ENCODE results near the gene IGFBP5.

Gene IGFBP5

GRCh38 chr2:216633616-216634369, 61.6 kb downstream of the IGFBP5 start:
- no peaks in the 10 kb centered on the region for H3K36me3 Mint-ChIP-seq (ENCODE audit: insufficient read depth)
- peaks cover 15 to 18% of the 10 kb centered on the region in 2 donors for H3K4me1 Mint-ChIP-seq (ENCODE audit: low read depth in 2 of 2)
- DNase-seq (no peak), ATAC-seq (replicated peaks) (no peak)
- peak overlapping the region; percentile 73 to 74 for H3K4me3 Mint-ChIP-seq
- no peak overlapping the region for H3K27ac Mint-ChIP-seq
- H3K27me3 Mint-ChIP-seq: peaks cover 56 to 84% of the 10 kb centered on the region in 2 donors
- no peaks in the 10 kb centered on the region for H3K9me3 Mint-ChIP-seq

DNA sequence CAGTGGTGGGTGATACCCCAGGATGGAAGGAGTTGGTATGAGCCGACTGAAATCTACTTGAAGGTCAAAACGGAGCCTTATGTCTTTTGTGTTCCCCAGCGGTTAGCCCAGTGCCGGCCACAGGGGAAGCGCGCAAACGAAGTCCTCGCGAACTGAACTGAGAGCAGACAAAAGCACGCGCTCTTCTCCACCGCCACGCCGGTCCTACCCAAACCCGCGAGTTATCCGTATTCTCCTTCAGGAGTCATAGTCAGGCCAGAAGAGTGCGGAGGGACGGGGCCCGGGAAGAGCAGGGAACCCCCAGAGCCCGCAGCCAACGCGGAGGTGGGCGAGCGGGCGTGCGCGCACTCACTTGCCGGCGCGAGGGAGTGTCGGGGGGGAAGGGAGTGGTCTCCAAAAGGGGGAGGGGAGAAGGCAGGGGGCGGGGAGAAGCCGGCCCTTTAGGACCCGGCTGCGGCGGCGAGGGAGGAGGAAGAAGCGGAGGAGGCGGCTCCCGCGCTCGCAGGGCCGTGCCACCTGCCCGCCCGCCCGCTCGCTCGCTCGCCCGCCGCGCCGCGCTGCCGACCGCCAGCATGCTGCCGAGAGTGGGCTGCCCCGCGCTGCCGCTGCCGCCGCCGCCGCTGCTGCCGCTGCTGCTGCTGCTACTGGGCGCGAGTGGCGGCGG, 62.3 kb downstream of the IGFBP5 start, which contains the start of gene IGFBP2:
Gene IGFBP2, plus strand, starts transcription at position 469 of the 664 bp plus-strand sequence. Its CDS starts 104 bp downstream, at position 573.
- ATAC-seq (replicated peaks) (peak; percentile 32), DNase-seq (no peak)
- Mint-ChIP-seq H3K4me1 (ENCODE audit: low read depth in 2 of 2) (peaks cover 15 to 18% of the 10 kb centered on the region in 2 donors), H3K27me3 (peaks cover 56 to 86% of the 10 kb centered on the region in 2 donors), H3K9me3 (no peaks in the 10 kb centered on the region), H3K27ac (no peak within 1 kb of the TSS), H3K4me3 (peak within 1 kb of the TSS; percentile 78 to 80), H3K36me3 (ENCODE audit: insufficient read depth) (no peaks in the 10 kb centered on the region)

- Mint-ChIP-seq H3K36me3 (ENCODE audit: insufficient read depth) (no peaks in the 10 kb centered on the region), H3K4me1 (ENCODE audit: low read depth in 2 of 2) (peaks cover 15 to 18% of the 10 kb centered on the region in 2 donors), H3K27me3 (peaks cover 53 to 87% of the 10 kb centered on the region in 2 donors), H3K4me3 (peak overlapping the region; percentile 78 to 80), H3K9me3 (no peaks in the 10 kb centered on the region), H3K27ac (no peak overlapping the region)
- ATAC-seq (replicated peaks): no peak
- no peak for DNase-seq
These were observed 62.9 kb downstream of the IGFBP5 start for GRCh38 chr2:216632346-216632951.

GRCh38 chr2:216629784-216630183, 65.6 kb downstream of the IGFBP5 start:
- peaks cover 27 to 84% of the 10 kb centered on the region in 2 donors for H3K27me3 Mint-ChIP-seq
- DNase-seq: no peak
- H3K36me3 Mint-ChIP-seq (ENCODE audit: insufficient read depth): no peaks in the 10 kb centered on the region
- H3K4me1 Mint-ChIP-seq (ENCODE audit: low read depth in 2 of 2): peaks cover 12% of the 10 kb centered on the region in 2 donors
- H3K4me3 Mint-ChIP-seq: no peak overlapping the region
- ATAC-seq (replicated peaks): no peak
- H3K27ac Mint-ChIP-seq: no peak overlapping the region
- H3K9me3 Mint-ChIP-seq: no peaks in the 10 kb centered on the region

- Mint-ChIP-seq H3K4me1 (ENCODE audit: low read depth in 2 of 2) (no peaks in the 10 kb centered on the region), H3K4me3 (no peak overlapping the region), H3K27me3 (peaks cover 6 to 65% of the 10 kb centered on the region in 2 donors), H3K9me3 (no peaks in the 10 kb centered on the region), H3K36me3 (ENCODE audit: insufficient read depth) (no peaks in the 10 kb centered on the region), H3K27ac (no peak overlapping the region)
- no peak for DNase-seq
- no peak for ATAC-seq (replicated peaks)
These were observed 68.5 kb downstream of the IGFBP5 start for GRCh38 chr2:216626875-216627245.

- Mint-ChIP-seq H3K27me3 (peaks cover under 1 to 62% of the 10 kb centered on the region in 2 donors), H3K4me3 (no peak overlapping the region), H3K36me3 (ENCODE audit: insufficient read depth) (no peaks in the 10 kb centered on the region), H3K4me1 (ENCODE audit: low read depth in 2 of 2) (no peaks in the 10 kb centered on the region), H3K9me3 (no peaks in the 10 kb centered on the region), H3K27ac (no peak overlapping the region)
- no peak for DNase-seq
- no peak for ATAC-seq (replicated peaks)
These were observed 69.0 kb downstream of the IGFBP5 start for GRCh38 chr2:216626168-216626874.

GRCh38 chr2:216624251-216624650, 71.1 kb downstream of the IGFBP5 start:
- H3K27ac Mint-ChIP-seq: no peak overlapping the region
- H3K36me3 Mint-ChIP-seq (ENCODE audit: insufficient read depth): no peaks in the 10 kb centered on the region
- peaks cover 0 to 5% of the 10 kb centered on the region in 2 donors for H3K4me1 Mint-ChIP-seq (ENCODE audit: low read depth in 2 of 2)
- ATAC-seq (replicated peaks) (no peak), DNase-seq (no peak)
- H3K9me3 Mint-ChIP-seq: no peaks in the 10 kb centered on the region
- H3K4me3 Mint-ChIP-seq: no peak overlapping the region
- peaks cover 0 to 57% of the 10 kb centered on the region in 2 donors for H3K27me3 Mint-ChIP-seq

GRCh38 chr2:216622526-216622925, 72.8 kb downstream of the IGFBP5 start:
- Mint-ChIP-seq H3K36me3 (ENCODE audit: insufficient read depth) (no peaks in the 10 kb centered on the region), H3K4me1 (ENCODE audit: low read depth in 2 of 2) (peaks cover 0 to 5% of the 10 kb centered on the region in 2 donors), H3K9me3 (no peaks in the 10 kb centered on the region), H3K27me3 (peaks cover 6 to 59% of the 10 kb centered on the region in 2 donors), H3K27ac (no peak overlapping the region), H3K4me3 (no peak overlapping the region)
- no peak for DNase-seq
- no peak for ATAC-seq (replicated peaks)
